ENCODE results near the gene CDSN.

The CDSN gene

DNA sequence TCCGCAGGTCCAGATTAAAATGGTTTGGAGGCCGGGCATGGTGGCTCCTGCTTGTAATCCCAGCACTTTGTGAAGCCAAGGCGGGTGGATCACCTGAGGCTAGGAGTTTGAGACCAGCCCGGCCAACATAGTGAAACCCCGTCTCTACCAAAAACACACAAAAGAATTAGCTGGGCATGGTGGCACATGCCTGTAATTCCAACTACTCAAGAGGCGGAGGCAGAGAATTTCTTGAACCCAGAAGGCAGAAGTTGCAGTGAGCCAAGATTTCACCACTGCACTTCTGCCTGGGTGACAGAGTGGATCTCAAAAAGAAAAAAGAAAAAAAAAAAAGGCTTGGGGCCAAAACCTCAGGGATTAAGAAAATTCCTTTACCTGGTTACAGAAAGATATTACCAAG lies 38.4 kb downstream of the CDSN start:
- POLR2A ChIA-PET = no interaction called here
- CTCF ChIA-PET = interaction anchor here (2.0 to 8.4 kb wide), 4 partner anchors 9 to 253 kb away, joined by 8 to 115 read pairs (median 38); partner anchors contain the start of gene VARS2

DNA sequence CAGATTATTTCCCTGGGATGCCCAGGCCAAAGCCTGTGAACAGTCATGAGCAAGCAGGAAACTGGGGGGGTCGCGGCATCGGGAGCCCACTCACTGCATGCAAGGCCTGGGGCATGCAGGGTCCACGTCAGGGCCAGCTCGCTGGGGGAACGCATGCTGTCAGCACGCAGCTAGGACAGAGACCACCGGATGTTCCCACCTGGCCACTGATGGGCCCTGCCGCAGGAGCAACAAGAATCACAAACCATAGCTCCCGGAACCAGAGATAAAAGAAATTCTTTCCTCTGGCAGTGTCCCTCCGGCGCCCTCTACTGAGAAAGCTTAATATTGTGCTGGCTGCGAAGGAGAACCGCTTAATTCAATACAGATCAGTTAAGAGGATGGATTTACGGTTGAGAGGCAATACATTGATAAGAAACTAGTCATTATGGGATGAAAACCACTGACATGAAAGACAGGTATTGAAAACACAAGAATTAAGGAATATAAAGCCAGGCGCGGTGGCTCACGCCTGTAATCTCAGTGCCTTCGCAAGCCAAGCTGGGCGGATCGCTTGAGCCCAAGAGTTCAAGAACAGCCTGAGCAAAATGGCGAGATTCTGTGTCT lies 40.5 kb downstream of the CDSN start:
- CTCF ChIA-PET = interaction anchor here (0.6 to 8.4 kb wide), 66 partner anchors 7 to 715 kb away, joined by 3 to 115 read pairs (median 4); partner anchors contain the start of genes CCHCR1, SFTA2, TCF19 and VARS2
- TF ChIP-seq, protein P1, sequence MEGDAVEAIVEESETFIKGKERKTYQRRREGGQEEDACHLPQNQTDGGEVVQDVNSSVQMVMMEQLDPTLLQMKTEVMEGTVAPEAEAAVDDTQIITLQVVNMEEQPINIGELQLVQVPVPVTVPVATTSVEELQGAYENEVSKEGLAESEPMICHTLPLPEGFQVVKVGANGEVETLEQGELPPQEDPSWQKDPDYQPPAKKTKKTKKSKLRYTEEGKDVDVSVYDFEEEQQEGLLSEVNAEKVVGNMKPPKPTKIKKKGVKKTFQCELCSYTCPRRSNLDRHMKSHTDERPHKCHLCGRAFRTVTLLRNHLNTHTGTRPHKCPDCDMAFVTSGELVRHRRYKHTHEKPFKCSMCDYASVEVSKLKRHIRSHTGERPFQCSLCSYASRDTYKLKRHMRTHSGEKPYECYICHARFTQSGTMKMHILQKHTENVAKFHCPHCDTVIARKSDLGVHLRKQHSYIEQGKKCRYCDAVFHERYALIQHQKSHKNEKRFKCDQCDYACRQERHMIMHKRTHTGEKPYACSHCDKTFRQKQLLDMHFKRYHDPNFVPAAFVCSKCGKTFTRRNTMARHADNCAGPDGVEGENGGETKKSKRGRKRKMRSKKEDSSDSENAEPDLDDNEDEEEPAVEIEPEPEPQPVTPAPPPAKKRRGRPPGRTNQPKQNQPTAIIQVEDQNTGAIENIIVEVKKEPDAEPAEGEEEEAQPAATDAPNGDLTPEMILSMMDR (IDR thresholded peaks at IDR 0.05; ENCODE audit: control extremely low read depth, extremely low read depth, low read depth, missing control alignments) = peak; percentile 78
- POLR2A ChIA-PET = no interaction called here
- peak; percentile 69 for DNase-seq (ENCODE audit: extremely low spot score)

More for the DNA sequence above, 38.4 kb downstream of the CDSN start:
- TF ChIP-seq, protein P1 (IDR thresholded peaks at IDR 0.05; ENCODE audit: control extremely low read depth, extremely low read depth, low read depth, missing control alignments) = no peak
- no peak for DNase-seq (ENCODE audit: extremely low spot score)

DNA sequence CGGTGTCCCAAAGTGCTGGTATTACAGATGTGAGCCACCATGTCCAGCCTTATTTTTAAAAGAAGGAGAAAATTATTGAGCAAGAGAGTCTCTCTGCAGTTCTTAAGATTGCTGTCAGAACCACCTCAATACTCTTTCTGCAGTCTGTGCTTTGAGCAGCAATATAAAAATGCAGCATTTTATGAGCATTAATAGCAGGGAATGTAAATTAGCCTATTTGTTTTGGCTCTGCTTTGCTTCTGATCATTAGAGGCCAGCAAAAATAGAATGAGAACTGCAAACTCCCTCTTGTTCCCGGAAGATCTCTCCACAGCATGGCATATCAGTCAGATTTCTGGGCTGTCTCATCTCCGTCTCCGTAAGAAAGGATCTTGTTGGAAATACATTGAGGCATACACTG lies 43.6 kb downstream of the CDSN start:
- DNase-seq (ENCODE audit: extremely low spot score) = no peak
- TF ChIP-seq, protein P1 (IDR thresholded peaks at IDR 0.05; ENCODE audit: control extremely low read depth, extremely low read depth, low read depth, missing control alignments) = no peak
- ChIA-PET POLR2A (no interaction called here), CTCF (interaction anchor here (3.3 to 8.4 kb wide), 2 partner anchors 11 to 161 kb away, joined by 26 to 115 read pairs; partner anchors contain the start of gene VARS2)

DNA sequence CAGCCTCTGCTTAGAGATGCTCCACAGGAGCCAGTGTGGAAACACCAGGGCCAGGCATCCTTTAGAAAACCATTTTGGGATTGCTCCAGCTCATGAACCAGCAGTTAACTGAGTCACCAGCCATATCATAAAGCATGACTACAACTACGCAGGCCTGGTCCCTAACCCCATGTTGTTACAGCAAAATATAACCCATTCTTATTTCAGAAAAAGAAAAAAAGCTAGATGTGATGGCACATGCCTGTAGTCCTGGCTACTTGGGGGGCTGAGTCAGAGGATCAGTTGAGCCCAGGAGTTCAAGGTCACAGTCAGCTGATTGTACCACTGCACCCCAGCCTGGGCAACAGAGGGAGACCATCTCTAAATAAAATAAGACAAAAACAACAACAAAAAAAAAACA lies 44.7 kb downstream of the CDSN start:
- POLR2A ChIA-PET = interaction anchor here (0.7 kb wide), 1 partner anchor 328 kb away, joined by 4 read pairs; no protein-coding TSS in a partner anchor
- CTCF ChIA-PET = interaction anchor here (4.5 to 8.4 kb wide), 2 partner anchors 11 to 160 kb away, joined by 18 to 115 read pairs; partner anchors contain the start of gene VARS2
- DNase-seq (ENCODE audit: extremely low spot score) = no peak
- TF ChIP-seq, protein P1 (IDR thresholded peaks at IDR 0.05; ENCODE audit: control extremely low read depth, extremely low read depth, low read depth, missing control alignments) = no peak

DNA sequence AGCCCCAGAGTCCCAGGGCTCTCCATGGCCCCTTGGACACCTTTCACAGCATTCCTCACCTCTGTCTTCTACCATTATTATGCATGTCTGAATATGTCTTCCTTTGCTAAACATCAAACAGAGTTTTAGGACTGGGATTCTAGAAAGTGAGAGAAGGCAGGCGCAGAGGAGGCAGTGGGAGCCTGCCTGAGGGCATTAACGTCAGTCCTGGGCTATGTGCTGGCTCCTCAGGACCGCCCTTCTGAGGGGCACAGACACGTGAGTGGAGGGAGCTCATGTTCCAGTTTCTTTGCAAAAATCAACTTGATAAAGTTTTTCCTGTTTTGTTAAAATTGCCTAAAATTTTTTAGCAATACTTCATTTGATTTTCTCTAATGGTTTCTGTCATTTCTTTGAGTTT lies 45.8 kb downstream of the CDSN start:
- ChIA-PET POLR2A (no interaction called here), CTCF (interaction anchor here (0.7 to 8.4 kb wide), 3 partner anchors 12 to 159 kb away, joined by 3 to 115 read pairs (median 18); partner anchors contain the start of gene VARS2)
- no peak for DNase-seq (ENCODE audit: extremely low spot score)
- TF ChIP-seq, protein P1 (IDR thresholded peaks at IDR 0.05; ENCODE audit: control extremely low read depth, extremely low read depth, low read depth, missing control alignments) = no peak

DNA sequence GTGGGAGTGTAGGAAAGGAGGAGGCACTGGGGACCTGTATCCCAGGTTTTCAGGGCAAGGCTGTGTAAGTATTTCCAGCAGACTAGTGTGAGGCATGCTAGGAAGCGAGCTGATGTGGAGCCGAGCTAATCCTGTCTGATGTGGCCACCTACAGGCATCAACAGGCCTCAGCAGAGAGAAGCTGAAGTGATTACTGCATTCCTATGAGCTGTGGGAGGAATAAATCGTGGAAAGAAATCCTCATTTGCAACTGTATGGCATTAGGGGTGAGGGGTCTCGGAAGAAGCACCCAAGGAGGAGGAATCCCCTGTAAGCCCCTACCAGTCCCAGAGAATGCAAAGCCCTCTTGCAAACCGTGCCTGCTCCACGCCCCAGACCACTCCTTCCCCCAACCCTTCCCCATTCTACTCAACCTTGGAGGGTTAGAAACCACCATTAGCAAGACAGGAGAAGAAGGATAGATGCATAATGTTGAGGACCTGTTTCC lies 49.5 kb downstream of the CDSN start:
- TF ChIP-seq, protein P1 (IDR thresholded peaks at IDR 0.05; ENCODE audit: control extremely low read depth, extremely low read depth, low read depth, missing control alignments) = peak; percentile 49
- no peak for DNase-seq (ENCODE audit: extremely low spot score)
- ChIA-PET CTCF (interaction anchor here (1.0 to 3.5 kb wide), 14 partner anchors 9 to 249 kb away, joined by 3 to 72 read pairs (median 5); partner anchors contain the start of gene VARS2), POLR2A (interaction anchor here (0.5 kb wide), 1 partner anchor 704 kb away, joined by 7 read pairs; no protein-coding TSS in a partner anchor)
